Measurements from ENCODE around the gene SMG9. TPM values are rescaled to one million over a fixed set of nuclear protein-coding genes. Genes with fewer than 3 reads are reported as not detected.
"Not testable (repeated sequence)": the region's sequence is repeated elsewhere in the genome, so short reads cannot be mapped to it uniquely, and the experiment has no call there.

The SMG9 gene
- total RNA-seq, 1 experiment from 2014 or later = 52.2 TPM

DNA sequence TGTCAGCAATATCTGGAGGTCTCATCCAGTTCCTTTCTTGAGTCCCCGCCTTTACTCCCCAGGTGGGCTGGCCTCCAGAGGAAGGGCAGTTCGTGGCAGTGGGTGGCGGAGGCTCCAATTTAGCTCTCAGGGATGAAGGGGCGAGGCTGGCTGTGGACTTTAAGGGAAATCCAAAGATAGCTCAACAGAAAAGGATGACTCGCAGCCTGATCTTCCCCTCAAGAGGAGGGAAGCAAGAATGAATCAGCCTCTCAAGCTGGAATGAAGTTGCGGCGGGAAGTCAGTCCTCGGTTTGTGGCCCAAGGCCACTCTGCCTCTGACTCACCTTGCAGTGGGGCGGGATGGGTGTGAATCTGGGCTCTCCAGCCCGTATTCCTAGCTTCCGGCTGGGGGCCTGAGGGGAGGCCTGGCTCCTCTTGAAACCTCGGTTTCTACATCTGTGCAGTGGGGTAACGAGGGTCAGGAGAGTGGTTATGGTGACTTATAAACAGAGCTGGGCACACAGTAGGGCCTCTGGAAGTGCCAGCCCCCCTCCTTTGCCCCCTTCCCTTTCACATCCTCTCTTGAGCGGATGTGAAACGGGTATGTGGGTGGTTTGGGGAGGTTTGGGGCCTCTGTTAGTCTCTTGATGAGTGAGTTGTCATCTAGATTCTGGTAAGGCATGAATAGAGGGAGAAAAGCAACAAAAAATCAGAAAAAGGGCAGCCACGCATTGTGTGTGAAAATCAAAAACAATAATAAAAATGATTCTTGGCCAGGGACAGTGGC, 10.5 kb upstream of the SMG9 start:
- Histone ChIP-seq H2BK20ac (ENCODE audit: low read depth, low read length, poor library complexity, severe bottlenecking) (no peak overlapping the region), H4K91ac (ENCODE audit: insufficient read length, low read depth, low read length) (no peak overlapping the region), H2BK120ac (ENCODE audit: low read depth, low read length, poor library complexity, severe bottlenecking) (no peak overlapping the region), H3K79me2 (ENCODE audit: insufficient read depth, low read length) (no peaks in the 10 kb centered on the region), H3K4me2 (ENCODE audit: insufficient read depth, insufficient read length, low read length) (no peak overlapping the region), H3K79me1 (ENCODE audit: insufficient read depth, low read depth, low read length, poor library complexity, severe bottlenecking) (no peaks in the 10 kb centered on the region), H3K18ac (ENCODE audit: insufficient read length, low read depth, low read length) (no peak overlapping the region), H2BK12ac (ENCODE audit: insufficient read length, low read depth, low read length) (no peak overlapping the region), H4K8ac (replicated peaks; ENCODE audit: insufficient read length, low read depth, low read length) (no peak overlapping the region), H3K4me1 (ENCODE audit: insufficient read depth, low read length) (no peaks in the 10 kb centered on the region; the same call in 1 of the 2 replicates), H3K14ac (ENCODE audit: insufficient read depth, low read length) (no peak overlapping the region), H3K9ac (ENCODE audit: extremely low read depth, insufficient read length, low read length) (no peak overlapping the region), H2AFZ (ENCODE audit: low read length) (no peak overlapping the region), H3K27me3 (ENCODE audit: insufficient read depth, low read length) (no peaks in the 10 kb centered on the region), H3K9me3 (ENCODE audit: control insufficient read depth, low read depth, low read length) (no peaks in the 10 kb centered on the region), H3K4ac (ENCODE audit: low read depth, low read length) (no peak overlapping the region), H3K56ac (ENCODE audit: insufficient read length, low read depth, low read length) (no peak overlapping the region), H2BK5ac (ENCODE audit: insufficient read length, low read length) (no peak overlapping the region), H3K27ac (ENCODE audit: insufficient read length, low read depth, low read length) (no peak overlapping the region), H4K5ac (ENCODE audit: insufficient read length, low read depth, low read length) (no peak overlapping the region), H2AK5ac (ENCODE audit: insufficient read length, low read length) (no peak overlapping the region), H2BK15ac (ENCODE audit: low read depth, low read length) (no peak overlapping the region), H3K23ac (ENCODE audit: insufficient read length, low read depth, low read length) (no peak overlapping the region), H3K23me2 (ENCODE audit: insufficient read length, low read depth, low read length, poor library complexity, severe bottlenecking) (no peaks in the 10 kb centered on the region), H4K20me1 (ENCODE audit: control insufficient read depth, insufficient read depth, insufficient read length) (no peaks in the 10 kb centered on the region), H3T11ph (ENCODE audit: low read length) (no peak overlapping the region)
- Mint-ChIP-seq H3K4me3 (peak overlapping the region in 1 of 2 experiments; percentile 12; a peak in 1 of 5 replicates), H3K27me3 (ENCODE audit: low read depth) (peaks cover 22% of the 10 kb centered on the region), H3K36me3 (ENCODE audit: insufficient read depth in 1 of 3, low read depth in 3 of 3) (no peaks in the 10 kb centered on the region; a peak in 1 of 7 replicates), H3K9me3 (no peaks in the 10 kb centered on the region), H3K4me1 (peaks cover 12 to 17% of the 10 kb centered on the region in 2 experiments), H3K27ac (peak overlapping the region in 2 of 3 experiments; percentile 47 to 48; a peak in 2 of 7 replicates)
- peak; percentile 60 for DNase-seq
- TF ChIP-seq, protein P1, sequence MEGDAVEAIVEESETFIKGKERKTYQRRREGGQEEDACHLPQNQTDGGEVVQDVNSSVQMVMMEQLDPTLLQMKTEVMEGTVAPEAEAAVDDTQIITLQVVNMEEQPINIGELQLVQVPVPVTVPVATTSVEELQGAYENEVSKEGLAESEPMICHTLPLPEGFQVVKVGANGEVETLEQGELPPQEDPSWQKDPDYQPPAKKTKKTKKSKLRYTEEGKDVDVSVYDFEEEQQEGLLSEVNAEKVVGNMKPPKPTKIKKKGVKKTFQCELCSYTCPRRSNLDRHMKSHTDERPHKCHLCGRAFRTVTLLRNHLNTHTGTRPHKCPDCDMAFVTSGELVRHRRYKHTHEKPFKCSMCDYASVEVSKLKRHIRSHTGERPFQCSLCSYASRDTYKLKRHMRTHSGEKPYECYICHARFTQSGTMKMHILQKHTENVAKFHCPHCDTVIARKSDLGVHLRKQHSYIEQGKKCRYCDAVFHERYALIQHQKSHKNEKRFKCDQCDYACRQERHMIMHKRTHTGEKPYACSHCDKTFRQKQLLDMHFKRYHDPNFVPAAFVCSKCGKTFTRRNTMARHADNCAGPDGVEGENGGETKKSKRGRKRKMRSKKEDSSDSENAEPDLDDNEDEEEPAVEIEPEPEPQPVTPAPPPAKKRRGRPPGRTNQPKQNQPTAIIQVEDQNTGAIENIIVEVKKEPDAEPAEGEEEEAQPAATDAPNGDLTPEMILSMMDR (conservative IDR thresholded peaks at IDR 0.05) = no peak
- WGBS (ENCODE audit: extremely low coverage, insufficient read length, low lambda C conversion rate) = no CpG with 5 or more reads among the region's 16 CpGs

DNA sequence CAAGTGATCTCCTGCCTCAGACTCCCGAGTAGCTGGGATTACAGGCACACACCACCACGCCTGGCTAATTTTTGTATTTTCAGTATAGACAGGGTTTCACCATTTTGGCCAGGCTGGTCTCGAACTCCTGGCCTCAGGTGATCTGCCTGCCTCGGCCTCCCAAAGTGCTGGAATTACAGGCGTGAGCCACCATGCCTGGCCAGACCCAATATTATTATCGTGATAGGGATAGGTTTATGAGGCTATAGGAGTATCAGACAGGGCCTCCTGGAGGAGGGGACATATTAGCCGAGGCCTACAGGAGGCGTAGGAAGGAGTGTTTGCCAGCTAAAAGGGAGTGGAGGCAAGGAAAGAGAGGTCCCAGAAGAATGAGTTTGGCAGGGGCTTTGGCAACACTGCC, 9.9 kb upstream of the SMG9 start:
- not testable (repeated sequence) for H3K4me3 Mint-ChIP-seq; H3K18ac ChIP-seq (ENCODE audit: insufficient read length, low read depth, low read length); H3K4me1 ChIP-seq (ENCODE audit: insufficient read depth, low read length); H2BK120ac ChIP-seq (ENCODE audit: low read depth, low read length, poor library complexity, severe bottlenecking); H3K14ac ChIP-seq (ENCODE audit: insufficient read depth, low read length); H3K23me2 ChIP-seq (ENCODE audit: insufficient read length, low read depth, low read length, poor library complexity, severe bottlenecking); H3K9ac ChIP-seq (ENCODE audit: extremely low read depth, insufficient read length, low read length); H3K4me2 ChIP-seq (ENCODE audit: insufficient read depth, insufficient read length, low read length); H3K56ac ChIP-seq (ENCODE audit: insufficient read length, low read depth, low read length); H3T11ph ChIP-seq (ENCODE audit: low read length); H2BK5ac ChIP-seq (ENCODE audit: insufficient read length, low read length); H3K4ac ChIP-seq (ENCODE audit: low read depth, low read length); H2BK12ac ChIP-seq (ENCODE audit: insufficient read length, low read depth, low read length); H3K79me2 ChIP-seq (ENCODE audit: insufficient read depth, low read length); H2BK15ac ChIP-seq (ENCODE audit: low read depth, low read length); H2AFZ ChIP-seq (ENCODE audit: low read length); DNase-seq; H3K9me3 Mint-ChIP-seq; H2AK5ac ChIP-seq (ENCODE audit: insufficient read length, low read length); H4K5ac ChIP-seq (ENCODE audit: insufficient read length, low read depth, low read length); H3K27me3 ChIP-seq (ENCODE audit: insufficient read depth, low read length); H3K27ac Mint-ChIP-seq; H4K20me1 ChIP-seq (ENCODE audit: control insufficient read depth, insufficient read depth, insufficient read length); H2BK20ac ChIP-seq (ENCODE audit: low read depth, low read length, poor library complexity, severe bottlenecking); H4K8ac ChIP-seq (replicated peaks; ENCODE audit: insufficient read length, low read depth, low read length); H3K9me3 ChIP-seq (ENCODE audit: control insufficient read depth, low read depth, low read length); H3K23ac ChIP-seq (ENCODE audit: insufficient read length, low read depth, low read length); H3K79me1 ChIP-seq (ENCODE audit: insufficient read depth, low read depth, low read length, poor library complexity, severe bottlenecking); H3K27ac ChIP-seq (ENCODE audit: insufficient read length, low read depth, low read length); H4K91ac ChIP-seq (ENCODE audit: insufficient read length, low read depth, low read length); H3K36me3 Mint-ChIP-seq (ENCODE audit: insufficient read depth in 1 of 3, low read depth in 3 of 3)
- H3K4me1 Mint-ChIP-seq = peaks cover 12 to 18% of the 10 kb centered on the region in 2 experiments
- WGBS (ENCODE audit: extremely low coverage, insufficient read length, low lambda C conversion rate) = no CpG with 5 or more reads among the region's 8 CpGs
- peaks cover 15% of the 10 kb centered on the region for H3K27me3 Mint-ChIP-seq (ENCODE audit: low read depth)

All from H9 (cell line).